ENCODE results near the gene TBX3.
A peak's percentile ranks its signal among the peaks of the same experiment; 100 is the strongest.

Gene TBX3

DNA sequence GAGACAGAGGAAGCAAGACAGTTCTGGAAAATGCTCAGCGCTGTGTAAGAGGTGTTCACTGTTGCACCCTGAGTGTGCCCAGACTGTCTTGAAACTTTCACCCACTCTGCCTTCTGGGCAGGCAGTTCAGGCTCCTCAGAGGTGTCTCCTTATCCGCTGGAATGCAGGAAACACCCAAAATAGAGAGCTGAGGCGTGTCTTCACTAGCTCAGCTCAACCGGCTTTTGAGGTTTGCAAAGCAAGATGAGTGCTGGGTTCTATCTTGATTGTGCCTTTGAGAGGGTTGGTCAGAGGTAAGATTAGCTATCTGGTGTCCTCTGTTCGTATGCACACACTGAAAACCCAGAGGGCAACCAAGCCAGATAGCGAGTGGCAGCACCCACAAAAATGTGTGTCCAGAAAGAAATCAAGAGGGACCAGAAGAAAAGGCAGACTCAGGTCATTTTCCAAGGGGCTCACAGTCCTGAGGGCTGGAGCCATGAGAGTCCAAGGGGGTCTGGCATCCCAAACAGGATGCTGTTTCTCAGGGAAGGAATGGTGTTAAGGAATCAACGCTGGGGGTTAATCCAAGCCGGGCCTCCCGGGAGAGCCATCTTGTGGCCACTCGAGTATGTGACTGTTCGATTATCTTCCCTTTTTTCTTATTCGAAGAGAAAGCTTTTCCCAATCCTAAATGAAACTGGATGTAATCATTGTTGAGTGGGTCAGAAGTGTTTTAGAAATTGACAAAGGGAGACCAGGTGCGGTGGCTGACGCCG lies 47.1 kb downstream of the TBX3 start:
- no peaks in the 10 kb centered on the region for H3K4me1 ChIP-seq (ENCODE audit: control insufficient read depth, insufficient read depth, low read length)
- peak; percentile 36 for DNase-seq (ENCODE audit: low read depth)
- no peaks in the 10 kb centered on the region for H3K36me3 ChIP-seq (ENCODE audit: control insufficient read depth, insufficient read depth, low read length, severe bottlenecking)
- peaks cover 5% of the 10 kb centered on the region for H3K27me3 ChIP-seq (replicated peaks; ENCODE audit: control insufficient read depth, insufficient read depth, low read length)
- H3K9me3 ChIP-seq (ENCODE audit: control insufficient read depth, low read length): no peaks in the 10 kb centered on the region
- no peak overlapping the region for H3K4me3 ChIP-seq (ENCODE audit: low read length)
- no peak overlapping the region for H3K9ac ChIP-seq (ENCODE audit: low read length)

DNA sequence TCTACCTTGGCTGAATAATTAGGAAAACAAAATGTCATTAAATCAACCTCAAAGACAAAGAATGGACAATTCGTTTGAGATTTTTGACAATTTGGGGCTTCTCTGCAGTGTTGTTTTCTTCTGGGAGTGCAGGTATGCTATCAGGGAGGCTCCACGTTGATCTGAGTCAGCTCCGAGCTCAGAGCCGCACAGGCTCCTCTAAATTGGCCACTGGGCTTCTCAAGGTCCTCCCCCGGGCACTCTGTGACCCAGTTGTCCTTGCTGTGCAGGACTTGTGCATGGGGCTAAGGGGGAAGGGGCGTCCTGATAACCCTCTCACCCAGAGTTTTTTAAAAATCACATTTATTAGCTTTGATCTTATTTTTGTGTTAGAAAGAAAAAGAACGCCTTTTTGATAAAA lies 52.7 kb downstream of the TBX3 start:
- no peak for DNase-seq (ENCODE audit: low read depth)
- Histone ChIP-seq H3K36me3 (ENCODE audit: control insufficient read depth, insufficient read depth, low read length, severe bottlenecking) (no peaks in the 10 kb centered on the region), H3K4me1 (ENCODE audit: control insufficient read depth, insufficient read depth, low read length) (no peaks in the 10 kb centered on the region), H3K4me3 (ENCODE audit: low read length) (no peak overlapping the region), H3K9me3 (ENCODE audit: control insufficient read depth, low read length) (no peaks in the 10 kb centered on the region), H3K27me3 (replicated peaks; ENCODE audit: control insufficient read depth, insufficient read depth, low read length) (peaks cover 15% of the 10 kb centered on the region), H3K9ac (ENCODE audit: low read length) (no peak overlapping the region)

DNA sequence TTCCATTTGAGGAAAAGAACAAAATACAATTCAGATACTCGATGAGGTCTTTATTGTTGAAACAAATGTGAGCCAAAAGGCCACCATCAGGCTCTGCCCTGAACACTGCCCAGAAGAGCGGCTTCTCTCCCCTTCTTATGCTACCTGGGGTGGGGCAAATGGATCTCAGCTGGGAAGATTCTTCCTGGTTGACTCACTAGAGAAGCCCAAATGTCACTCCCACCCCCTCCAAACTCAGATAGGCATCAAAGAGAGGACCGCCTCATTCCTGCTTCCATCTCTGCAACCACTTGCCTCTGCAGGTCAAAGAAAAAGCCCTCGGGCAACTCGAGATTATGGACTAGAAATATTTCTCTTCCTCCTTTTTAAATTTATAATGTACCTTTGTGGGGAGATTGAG lies 55.8 kb downstream of the TBX3 start:
- H3K9ac ChIP-seq (ENCODE audit: low read length): no peak overlapping the region
- no peak overlapping the region for H3K4me3 ChIP-seq (ENCODE audit: low read length)
- no peaks in the 10 kb centered on the region for H3K36me3 ChIP-seq (ENCODE audit: control insufficient read depth, insufficient read depth, low read length, severe bottlenecking)
- peaks cover 15% of the 10 kb centered on the region for H3K27me3 ChIP-seq (replicated peaks; ENCODE audit: control insufficient read depth, insufficient read depth, low read length)
- no peak for DNase-seq (ENCODE audit: low read depth)
- no peaks in the 10 kb centered on the region for H3K9me3 ChIP-seq (ENCODE audit: control insufficient read depth, low read length)
- no peaks in the 10 kb centered on the region for H3K4me1 ChIP-seq (ENCODE audit: control insufficient read depth, insufficient read depth, low read length)

DNA sequence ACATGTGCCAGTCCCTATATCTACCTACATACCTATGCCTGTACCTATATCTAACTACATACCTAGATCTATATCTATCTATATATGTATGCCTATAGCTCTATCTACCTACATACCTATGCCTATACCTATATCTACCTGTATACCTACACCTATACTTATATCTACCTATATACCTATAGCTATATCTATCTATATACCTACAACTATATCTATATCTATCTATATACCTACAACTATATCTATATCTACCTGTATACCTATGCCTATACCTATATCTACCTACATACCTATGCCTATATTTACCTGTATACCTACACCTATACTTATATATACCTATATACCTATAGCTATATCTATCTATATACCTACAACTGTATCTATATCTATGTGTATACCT lies 56.6 kb downstream of the TBX3 start:
- no peaks in the 10 kb centered on the region for H3K36me3 ChIP-seq (ENCODE audit: control insufficient read depth, insufficient read depth, low read length, severe bottlenecking)
- H3K27me3 ChIP-seq (replicated peaks; ENCODE audit: control insufficient read depth, insufficient read depth, low read length): peaks cover 20% of the 10 kb centered on the region
- DNase-seq (ENCODE audit: low read depth): no peak
- H3K9me3 ChIP-seq (ENCODE audit: control insufficient read depth, low read length): no peaks in the 10 kb centered on the region
- no peaks in the 10 kb centered on the region for H3K4me1 ChIP-seq (ENCODE audit: control insufficient read depth, insufficient read depth, low read length)
- no peak overlapping the region for H3K4me3 ChIP-seq (ENCODE audit: low read length)
- H3K9ac ChIP-seq (ENCODE audit: low read length): no peak overlapping the region

DNA sequence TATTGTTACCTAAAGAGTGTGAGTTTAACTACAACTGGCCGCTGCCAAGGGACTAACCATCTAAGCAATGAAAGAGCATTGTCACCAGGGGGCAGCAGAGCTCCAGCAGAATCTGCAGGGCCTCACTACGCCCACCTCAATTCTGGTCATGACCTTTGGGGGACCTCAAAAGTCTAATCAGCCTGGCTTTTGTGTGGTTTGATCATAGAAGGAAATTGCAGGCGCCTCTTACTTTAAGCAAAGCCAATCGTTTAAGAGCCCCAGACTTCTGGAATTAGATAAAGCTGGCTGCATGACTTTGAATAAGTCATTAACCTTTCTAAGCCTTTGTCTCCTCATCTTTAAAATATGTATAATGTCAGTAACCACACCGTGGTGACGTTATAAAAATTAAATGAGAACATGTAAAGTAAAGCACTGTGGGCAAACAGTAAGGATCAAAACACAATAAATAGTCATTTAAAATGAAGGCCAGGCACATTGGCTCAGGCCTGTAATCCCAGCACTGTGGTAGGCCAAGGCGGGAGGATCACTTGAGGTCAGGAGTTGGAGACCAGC lies 58.6 kb downstream of the TBX3 start:
- Histone ChIP-seq H3K36me3 (ENCODE audit: control insufficient read depth, insufficient read depth, low read length, severe bottlenecking) (no peaks in the 10 kb centered on the region), H3K27me3 (replicated peaks; ENCODE audit: control insufficient read depth, insufficient read depth, low read length) (peaks cover 16% of the 10 kb centered on the region), H3K9ac (ENCODE audit: low read length) (no peak overlapping the region), H3K4me3 (ENCODE audit: low read length) (no peak overlapping the region), H3K9me3 (ENCODE audit: control insufficient read depth, low read length) (peaks cover 6% of the 10 kb centered on the region), H3K4me1 (ENCODE audit: control insufficient read depth, insufficient read depth, low read length) (no peaks in the 10 kb centered on the region)
- peak; percentile 80 for DNase-seq (ENCODE audit: low read depth)

DNA sequence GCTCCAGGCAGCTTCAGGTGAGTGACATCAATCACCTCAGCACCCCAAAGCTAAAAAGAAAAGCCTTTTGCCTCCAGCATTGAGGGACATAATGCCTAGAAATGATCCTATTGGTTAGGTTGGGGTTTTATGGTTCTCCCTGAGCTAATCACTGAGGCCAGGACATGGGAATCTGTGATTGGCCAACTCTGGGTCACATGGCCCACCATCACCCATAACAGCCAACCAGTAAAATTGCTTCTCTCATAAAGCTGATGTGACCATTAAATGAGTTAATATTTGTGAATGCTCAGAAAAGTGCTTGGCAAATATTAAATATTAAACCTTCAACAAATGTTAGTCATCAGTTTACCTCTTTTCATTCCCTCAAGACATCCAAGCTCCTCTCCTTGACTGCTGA lies 60.2 kb downstream of the TBX3 start:
- Histone ChIP-seq H3K9ac (ENCODE audit: low read length) (no peak overlapping the region), H3K36me3 (ENCODE audit: control insufficient read depth, insufficient read depth, low read length, severe bottlenecking) (no peaks in the 10 kb centered on the region), H3K4me3 (ENCODE audit: low read length) (no peak overlapping the region), H3K9me3 (ENCODE audit: control insufficient read depth, low read length) (peaks cover 6% of the 10 kb centered on the region), H3K27me3 (replicated peaks; ENCODE audit: control insufficient read depth, insufficient read depth, low read length) (peaks cover 15% of the 10 kb centered on the region), H3K4me1 (ENCODE audit: control insufficient read depth, insufficient read depth, low read length) (no peaks in the 10 kb centered on the region)
- DNase-seq (ENCODE audit: low read depth): no peak

Data from adipocyte (in vitro differentiated cells).